BLaER1 treated with 17β-estradiol and CSF1 and Interleukin-3, amounts not matched to agents 10 nM and 100 nM (cell line): Measurements from ENCODE around the gene HDHD5.
A peak's percentile ranks its signal among the peaks of the same experiment; 100 is the strongest.

Experiments
- H3K27ac ChIP-seq, 11 experiments: shearing (Covaris generic); formaldehyde crosslinking; 2 replicates each; pipeline ENCODE4 v1.8.1; 2022
- H3K27me3 ChIP-seq, 11 experiments: shearing (Covaris generic); formaldehyde crosslinking; 2 replicates each; pipeline ENCODE4 v1.8.1; 2022
- H3K36me3 ChIP-seq, 11 experiments: shearing (Covaris generic); formaldehyde crosslinking; 2 replicates each; pipeline ENCODE4 v1.8.1; 2022
- H3K4me1 ChIP-seq, 10 experiments: shearing (Covaris generic); formaldehyde crosslinking; 2 replicates each; pipeline ENCODE4 v1.8.1; 2022
- H3K4me2 ChIP-seq, 11 experiments: shearing (Covaris generic); formaldehyde crosslinking; 2 replicates each; pipeline ENCODE4 v1.8.1; 2022
- H3K4me3 ChIP-seq, 10 experiments: shearing (Covaris generic); formaldehyde crosslinking; 2 replicates each; pipeline ENCODE4 v1.8.1; 2022
- H3K9ac ChIP-seq, 11 experiments: shearing (Covaris generic); formaldehyde crosslinking; 2 replicates each; pipeline ENCODE4 v1.8.1; 2022
- H3K9me3 ChIP-seq, 11 experiments: shearing (Covaris generic); formaldehyde crosslinking; replicated peaks in 1 of 11; 2 replicates each; pipeline ENCODE4 v1.8.1; 2022
- H4K20me1 ChIP-seq, 11 experiments: shearing (Covaris generic); formaldehyde crosslinking; 2 replicates each; pipeline ENCODE4 v1.8.1; 2022
- Cebpa-rat ChIP-seq, 11 experiments: shearing (Covaris generic); IDR thresholded peaks; 2 replicates each; pipeline ENCODE4 v1.8.1; 2022

The HDHD5 gene

GRCh38 chr22:17145021-17145680 is 13.9 kb downstream of the HDHD5 start:
- no peak overlapping the region for H3K4me3 ChIP-seq
- H3K36me3 ChIP-seq: peaks cover 84 to 100% (median 92%) of the 10 kb centered on the region in 11 experiments
- H3K27me3 ChIP-seq: no peaks in the 10 kb centered on the region
- H3K9me3 ChIP-seq: no peaks in the 10 kb centered on the region
- no peak overlapping the region for H3K27ac ChIP-seq
- no peak overlapping the region for H3K9ac ChIP-seq
- no peak overlapping the region for H3K4me2 ChIP-seq
- peaks cover 22 to 100% (median 90%) of the 10 kb centered on the region in 11 experiments; a peak in 21 of 22 replicates for H4K20me1 ChIP-seq
- H3K4me1 ChIP-seq: peaks cover 0 to 24% (median 12%) of the 10 kb centered on the region in 10 experiments; a peak in 15 of 20 replicates
- no peak for TF ChIP-seq Cebpa-rat (IDR thresholded peaks at IDR 0.05)

- Histone ChIP-seq H3K4me3 (no peak overlapping the region), H3K9ac (no peak overlapping the region), H3K9me3 (no peaks in the 10 kb centered on the region), H3K4me1 (peaks cover 0 to 13% (median 8%) of the 10 kb centered on the region in 10 experiments; a peak in 10 of 20 replicates), H3K4me2 (no peak overlapping the region), H3K36me3 (peaks cover 85 to 100% (median 94%) of the 10 kb centered on the region in 11 experiments), H4K20me1 (peaks cover 9 to 99% (median 82%) of the 10 kb centered on the region in 11 experiments; a peak in 21 of 22 replicates), H3K27ac (no peak overlapping the region), H3K27me3 (no peaks in the 10 kb centered on the region)
- no peak for TF ChIP-seq Cebpa-rat (IDR thresholded peaks at IDR 0.05)
These were observed 15.3 kb downstream of the HDHD5 start for GRCh38 chr22:17143826-17144225.

- TF ChIP-seq Cebpa-rat (IDR thresholded peaks at IDR 0.05): no peak
- no peaks in the 10 kb centered on the region for H3K9me3 ChIP-seq
- H3K4me1 ChIP-seq: peaks cover 0 to 13% (median 8%) of the 10 kb centered on the region in 10 experiments; a peak in 10 of 20 replicates
- no peak overlapping the region; a peak in 1 of 22 replicates for H3K9ac ChIP-seq
- peaks cover 3 to 98% (median 81%) of the 10 kb centered on the region in 11 experiments; a peak in 21 of 22 replicates for H4K20me1 ChIP-seq
- peaks cover 85 to 100% (median 94%) of the 10 kb centered on the region in 11 experiments for H3K36me3 ChIP-seq
- H3K27ac ChIP-seq: no peak overlapping the region
- no peaks in the 10 kb centered on the region for H3K27me3 ChIP-seq
- no peak overlapping the region for H3K4me3 ChIP-seq
- no peak overlapping the region for H3K4me2 ChIP-seq
These were observed 16.0 kb downstream of the HDHD5 start for GRCh38 chr22:17143101-17143500.

GRCh38 chr22:17140826-17141766 is 18.0 kb downstream of the HDHD5 start:
- Histone ChIP-seq H3K4me1 (peaks cover 0 to 13% (median 6%) of the 10 kb centered on the region in 10 experiments; a peak in 10 of 20 replicates), H3K27me3 (no peaks in the 10 kb centered on the region), H3K36me3 (peaks cover 90 to 98% (median 95%) of the 10 kb centered on the region in 11 experiments), H3K9me3 (no peaks in the 10 kb centered on the region), H3K9ac (peak overlapping the region in 2 of 11 experiments; percentile 20 to 35; a peak in 1 of 22 replicates), H4K20me1 (peaks cover 0 to 92% (median 75%) of the 10 kb centered on the region in 11 experiments; a peak in 21 of 22 replicates), H3K4me2 (peak overlapping the region in 1 of 11 experiments; percentile 26; a peak in 2 of 22 replicates), H3K4me3 (no peak overlapping the region), H3K27ac (no peak overlapping the region)
- no peak for TF ChIP-seq Cebpa-rat (IDR thresholded peaks at IDR 0.05)

GRCh38 chr22:17140022-17140421 is 19.1 kb downstream of the HDHD5 start:
- H3K9me3 ChIP-seq: no peaks in the 10 kb centered on the region
- no peak overlapping the region for H3K9ac ChIP-seq
- TF ChIP-seq Cebpa-rat (IDR thresholded peaks at IDR 0.05): no peak
- peaks cover 85 to 98% (median 91%) of the 10 kb centered on the region in 11 experiments for H3K36me3 ChIP-seq
- H3K4me3 ChIP-seq: no peak overlapping the region
- H4K20me1 ChIP-seq: peaks cover 0 to 89% (median 65%) of the 10 kb centered on the region in 11 experiments; a peak in 21 of 22 replicates
- no peaks in the 10 kb centered on the region for H3K27me3 ChIP-seq
- no peak overlapping the region for H3K27ac ChIP-seq
- H3K4me1 ChIP-seq: peaks cover 0 to 13% (median 0%) of the 10 kb centered on the region in 10 experiments; a peak in 2 of 20 replicates
- H3K4me2 ChIP-seq: no peak overlapping the region

GRCh38 chr22:17138513-17138912 is 20.6 kb downstream of the HDHD5 start:
- H3K4me1 ChIP-seq: peaks cover 0 to 13% (median 0%) of the 10 kb centered on the region in 10 experiments; a peak in 2 of 20 replicates
- no peak overlapping the region for H3K4me2 ChIP-seq
- no peak overlapping the region for H3K27ac ChIP-seq
- H3K27me3 ChIP-seq: no peaks in the 10 kb centered on the region
- no peak overlapping the region for H3K9ac ChIP-seq
- no peaks in the 10 kb centered on the region for H3K9me3 ChIP-seq
- no peak for TF ChIP-seq Cebpa-rat (IDR thresholded peaks at IDR 0.05)
- H3K36me3 ChIP-seq: peaks cover 74 to 98% (median 90%) of the 10 kb centered on the region in 11 experiments
- H4K20me1 ChIP-seq: peaks cover 0 to 83% (median 51%) of the 10 kb centered on the region in 11 experiments; a peak in 21 of 22 replicates
- no peak overlapping the region for H3K4me3 ChIP-seq

- Histone ChIP-seq H3K4me2 (no peak overlapping the region), H3K4me3 (no peak overlapping the region), H3K27ac (no peak overlapping the region), H3K9ac (no peak overlapping the region), H4K20me1 (peaks cover 0 to 82% (median 48%) of the 10 kb centered on the region in 11 experiments; a peak in 21 of 22 replicates), H3K27me3 (no peaks in the 10 kb centered on the region), H3K4me1 (peaks cover 0 to 13% (median 0%) of the 10 kb centered on the region in 10 experiments; a peak in 2 of 20 replicates), H3K36me3 (peaks cover 68 to 98% (median 86%) of the 10 kb centered on the region in 11 experiments), H3K9me3 (no peaks in the 10 kb centered on the region)
- TF ChIP-seq Cebpa-rat (IDR thresholded peaks at IDR 0.05): no peak
These were observed 21.1 kb downstream of the HDHD5 start for GRCh38 chr22:17137861-17138425.

- H3K4me2 ChIP-seq: no peak overlapping the region
- H3K27me3 ChIP-seq: no peaks in the 10 kb centered on the region
- no peak overlapping the region for H3K9ac ChIP-seq
- H4K20me1 ChIP-seq: peaks cover 0 to 74% (median 43%) of the 10 kb centered on the region in 11 experiments; a peak in 21 of 22 replicates
- TF ChIP-seq Cebpa-rat (IDR thresholded peaks at IDR 0.05): no peak
- peaks cover 60 to 95% (median 79%) of the 10 kb centered on the region in 11 experiments for H3K36me3 ChIP-seq
- no peak overlapping the region for H3K4me3 ChIP-seq
- no peaks in the 10 kb centered on the region for H3K9me3 ChIP-seq
- H3K27ac ChIP-seq: no peak overlapping the region
- peaks cover 3 to 17% (median 6%) of the 10 kb centered on the region in 10 experiments; a peak in 19 of 20 replicates for H3K4me1 ChIP-seq
These were observed 21.9 kb downstream of the HDHD5 start for GRCh38 chr22:17137170-17137569.
